ENCODE measurements around the gene MOSMO.

DNA sequence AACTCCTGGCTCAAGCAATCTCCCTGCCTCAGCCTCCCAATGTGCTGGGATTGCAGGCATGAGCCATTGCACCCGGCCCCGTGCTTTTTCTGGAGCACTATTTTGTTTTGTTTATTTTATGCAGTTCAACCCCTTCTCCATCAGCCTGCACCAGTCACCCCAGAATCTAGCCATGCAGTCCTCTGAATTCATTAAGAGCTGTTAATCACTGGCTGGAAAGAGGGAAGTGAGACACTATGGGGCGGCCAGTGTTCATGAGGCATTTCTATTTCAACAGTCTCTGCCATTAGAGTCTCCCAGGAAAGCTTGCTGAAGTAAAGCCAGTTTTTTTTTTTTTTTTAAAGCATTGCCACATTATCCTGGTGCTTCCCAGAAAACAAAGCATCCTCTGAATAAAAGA lies 86.1 kb downstream of the MOSMO start:
- TF ChIP-seq FOXK1 (CRISPR knock-in tag; IDR thresholded peaks at IDR 0.05; ENCODE audit: borderline replicate concordance) (no peak), CTBP1 (IDR thresholded peaks at IDR 0.05; ENCODE audit: borderline replicate concordance) (no peak), JUND (IDR thresholded peaks at IDR 0.05; ENCODE audit: borderline replicate concordance, low read depth, low read length) (no peak), JUND (tag; IDR thresholded peaks at IDR 0.05; ENCODE audit: borderline replicate concordance, low read depth, low read length) (no peak), GATAD2A (IDR thresholded peaks at IDR 0.05) (no peak), ZNF263 (CRISPR knock-in tag; IDR thresholded peaks at IDR 0.05; ENCODE audit: borderline replicate concordance) (no peak), CBX2 (IDR thresholded peaks at IDR 0.05; ENCODE audit: insufficient read depth, low read length, poor library complexity, severe bottlenecking) (no peak), SAFB2 (IDR thresholded peaks at IDR 0.05; ENCODE audit: borderline replicate concordance, low read depth, low read length, severe bottlenecking) (no peak), ZNF785 (CRISPR knock-in tag; IDR thresholded peaks at IDR 0.05) (no peak), ZNF274 (IDR thresholded peaks at IDR 0.05; ENCODE audit: borderline replicate concordance, low read depth, low read length) (no peak)
- TF ChIP-seq, protein P1, sequence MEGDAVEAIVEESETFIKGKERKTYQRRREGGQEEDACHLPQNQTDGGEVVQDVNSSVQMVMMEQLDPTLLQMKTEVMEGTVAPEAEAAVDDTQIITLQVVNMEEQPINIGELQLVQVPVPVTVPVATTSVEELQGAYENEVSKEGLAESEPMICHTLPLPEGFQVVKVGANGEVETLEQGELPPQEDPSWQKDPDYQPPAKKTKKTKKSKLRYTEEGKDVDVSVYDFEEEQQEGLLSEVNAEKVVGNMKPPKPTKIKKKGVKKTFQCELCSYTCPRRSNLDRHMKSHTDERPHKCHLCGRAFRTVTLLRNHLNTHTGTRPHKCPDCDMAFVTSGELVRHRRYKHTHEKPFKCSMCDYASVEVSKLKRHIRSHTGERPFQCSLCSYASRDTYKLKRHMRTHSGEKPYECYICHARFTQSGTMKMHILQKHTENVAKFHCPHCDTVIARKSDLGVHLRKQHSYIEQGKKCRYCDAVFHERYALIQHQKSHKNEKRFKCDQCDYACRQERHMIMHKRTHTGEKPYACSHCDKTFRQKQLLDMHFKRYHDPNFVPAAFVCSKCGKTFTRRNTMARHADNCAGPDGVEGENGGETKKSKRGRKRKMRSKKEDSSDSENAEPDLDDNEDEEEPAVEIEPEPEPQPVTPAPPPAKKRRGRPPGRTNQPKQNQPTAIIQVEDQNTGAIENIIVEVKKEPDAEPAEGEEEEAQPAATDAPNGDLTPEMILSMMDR (IDR thresholded peaks at IDR 0.05 in 2 of 3, conservative IDR thresholded peaks at IDR 0.05 in 1 of 3; ENCODE audit: insufficient read depth in 2 of 3, low read depth in 1 of 3, low read length in 3 of 3), result no peak
- TF ChIP-seq, protein P2, sequence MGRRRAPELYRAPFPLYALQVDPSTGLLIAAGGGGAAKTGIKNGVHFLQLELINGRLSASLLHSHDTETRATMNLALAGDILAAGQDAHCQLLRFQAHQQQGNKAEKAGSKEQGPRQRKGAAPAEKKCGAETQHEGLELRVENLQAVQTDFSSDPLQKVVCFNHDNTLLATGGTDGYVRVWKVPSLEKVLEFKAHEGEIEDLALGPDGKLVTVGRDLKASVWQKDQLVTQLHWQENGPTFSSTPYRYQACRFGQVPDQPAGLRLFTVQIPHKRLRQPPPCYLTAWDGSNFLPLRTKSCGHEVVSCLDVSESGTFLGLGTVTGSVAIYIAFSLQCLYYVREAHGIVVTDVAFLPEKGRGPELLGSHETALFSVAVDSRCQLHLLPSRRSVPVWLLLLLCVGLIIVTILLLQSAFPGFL (CRISPR knock-in tag; IDR thresholded peaks at IDR 0.05), result no peak
- TF ChIP-seq, protein P3, sequence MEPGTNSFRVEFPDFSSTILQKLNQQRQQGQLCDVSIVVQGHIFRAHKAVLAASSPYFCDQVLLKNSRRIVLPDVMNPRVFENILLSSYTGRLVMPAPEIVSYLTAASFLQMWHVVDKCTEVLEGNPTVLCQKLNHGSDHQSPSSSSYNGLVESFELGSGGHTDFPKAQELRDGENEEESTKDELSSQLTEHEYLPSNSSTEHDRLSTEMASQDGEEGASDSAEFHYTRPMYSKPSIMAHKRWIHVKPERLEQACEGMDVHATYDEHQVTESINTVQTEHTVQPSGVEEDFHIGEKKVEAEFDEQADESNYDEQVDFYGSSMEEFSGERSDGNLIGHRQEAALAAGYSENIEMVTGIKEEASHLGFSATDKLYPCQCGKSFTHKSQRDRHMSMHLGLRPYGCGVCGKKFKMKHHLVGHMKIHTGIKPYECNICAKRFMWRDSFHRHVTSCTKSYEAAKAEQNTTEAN (CRISPR knock-in tag; IDR thresholded peaks at IDR 0.05), result no peak
